ENCODE results near the gene HEMK1.

HEMK1 gene

DNA sequence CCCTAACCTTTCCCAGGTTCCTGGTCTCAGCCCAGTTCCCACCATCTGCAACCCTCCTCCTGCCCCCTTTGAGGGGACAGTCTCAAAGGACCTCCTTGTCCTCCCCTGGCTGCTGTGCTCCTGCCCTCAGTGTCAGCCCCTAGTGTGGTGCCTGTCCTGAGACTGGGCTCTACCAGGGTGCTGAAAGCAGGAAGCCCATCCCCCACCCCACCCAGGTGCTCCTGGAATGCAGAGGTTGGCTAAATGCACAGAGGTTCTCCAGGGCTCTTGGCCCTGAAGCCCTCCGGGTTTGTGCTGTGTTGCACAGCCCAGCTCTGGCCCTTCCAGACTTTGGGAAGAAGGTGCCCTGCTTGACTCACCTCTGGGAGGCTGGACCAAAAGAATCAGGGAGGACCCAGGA lies 23.5 kb upstream of the HEMK1 start:
- no peak for DNase-seq (ENCODE audit: low spot score)

DNA sequence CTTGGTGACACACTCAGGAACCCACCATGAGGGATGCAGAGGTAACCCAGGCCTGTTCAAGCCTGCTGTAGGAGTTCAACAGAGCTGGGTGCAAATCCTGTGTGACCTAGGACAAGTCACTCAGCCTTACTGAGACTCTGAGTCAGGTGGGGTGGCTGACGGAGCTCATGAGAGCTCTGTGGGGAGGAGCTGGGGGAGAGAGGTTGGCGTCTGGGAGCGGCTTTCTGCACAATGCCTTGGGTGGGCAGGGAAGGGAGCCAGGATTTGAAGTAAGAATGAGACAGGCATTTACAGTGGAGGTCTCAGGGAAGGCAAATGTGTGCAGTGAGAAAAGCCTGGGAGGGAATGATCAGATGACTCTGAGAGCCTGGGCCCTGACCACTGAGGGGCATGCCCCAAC lies 20.1 kb upstream of the HEMK1 start:
- no peak for DNase-seq (ENCODE audit: low spot score)

DNA sequence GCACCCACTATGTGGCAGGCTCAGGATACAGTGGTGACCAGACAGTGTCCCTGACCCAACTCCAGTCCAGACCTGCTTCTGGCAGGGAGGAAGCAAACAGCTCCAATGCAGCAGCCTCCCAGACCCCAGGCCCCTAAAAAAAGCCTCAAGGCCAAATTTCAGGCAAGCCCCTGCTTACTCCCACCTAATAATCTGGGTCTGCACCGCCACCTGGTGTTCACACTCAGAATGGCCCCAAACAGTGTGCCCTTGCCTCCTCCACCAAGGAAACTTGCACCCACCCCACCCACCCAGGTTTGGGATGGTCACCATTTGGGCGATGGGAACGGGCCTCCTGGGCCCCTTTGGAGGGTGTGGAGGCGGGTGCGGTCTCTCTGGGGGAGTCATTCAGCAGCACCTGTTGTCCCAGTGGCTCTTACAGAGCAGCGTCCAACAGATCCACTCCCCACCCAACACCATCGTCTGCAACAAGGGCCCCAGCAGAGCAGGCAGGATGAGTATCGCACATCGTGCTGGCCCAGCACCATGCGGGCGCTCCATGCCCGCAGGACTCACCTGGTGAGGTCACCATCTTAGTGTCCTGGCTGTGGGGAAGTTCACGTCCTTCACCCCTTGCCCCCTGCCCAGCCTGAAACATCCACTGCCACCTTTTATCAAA lies 19.1 kb upstream of the HEMK1 start:
- peak; percentile 83 for DNase-seq (ENCODE audit: low spot score)

DNA sequence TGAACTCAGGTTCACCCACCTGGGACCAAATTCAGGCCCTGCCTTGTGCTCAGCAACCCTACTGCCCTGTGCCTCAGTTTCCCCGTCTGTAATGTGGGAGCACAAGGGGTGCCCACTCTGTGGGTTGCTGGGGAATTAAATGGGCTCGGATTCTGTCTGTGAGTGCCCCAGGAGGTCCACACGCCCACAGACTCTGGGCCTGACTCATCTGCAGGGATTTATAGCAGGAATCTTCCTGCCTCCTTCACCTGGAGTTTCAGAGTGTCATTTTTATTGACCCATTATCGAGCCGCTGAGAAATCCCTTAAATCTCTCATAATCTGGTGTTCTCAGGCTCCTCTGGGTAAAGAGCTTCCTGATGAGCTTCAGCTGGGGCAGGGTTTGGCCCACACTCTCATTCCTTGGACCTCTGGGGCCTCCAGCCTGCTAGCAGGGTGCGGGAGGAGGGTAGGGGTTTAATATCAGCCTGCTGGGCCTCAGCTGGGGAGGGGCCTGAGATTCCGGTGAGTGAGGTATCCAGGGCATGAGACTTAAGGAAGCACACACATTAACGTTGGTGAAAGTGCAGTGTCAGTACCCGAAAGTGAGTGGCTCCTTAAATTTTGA lies 18.2 kb upstream of the HEMK1 start:
- no peak for DNase-seq (ENCODE audit: low spot score)

DNA sequence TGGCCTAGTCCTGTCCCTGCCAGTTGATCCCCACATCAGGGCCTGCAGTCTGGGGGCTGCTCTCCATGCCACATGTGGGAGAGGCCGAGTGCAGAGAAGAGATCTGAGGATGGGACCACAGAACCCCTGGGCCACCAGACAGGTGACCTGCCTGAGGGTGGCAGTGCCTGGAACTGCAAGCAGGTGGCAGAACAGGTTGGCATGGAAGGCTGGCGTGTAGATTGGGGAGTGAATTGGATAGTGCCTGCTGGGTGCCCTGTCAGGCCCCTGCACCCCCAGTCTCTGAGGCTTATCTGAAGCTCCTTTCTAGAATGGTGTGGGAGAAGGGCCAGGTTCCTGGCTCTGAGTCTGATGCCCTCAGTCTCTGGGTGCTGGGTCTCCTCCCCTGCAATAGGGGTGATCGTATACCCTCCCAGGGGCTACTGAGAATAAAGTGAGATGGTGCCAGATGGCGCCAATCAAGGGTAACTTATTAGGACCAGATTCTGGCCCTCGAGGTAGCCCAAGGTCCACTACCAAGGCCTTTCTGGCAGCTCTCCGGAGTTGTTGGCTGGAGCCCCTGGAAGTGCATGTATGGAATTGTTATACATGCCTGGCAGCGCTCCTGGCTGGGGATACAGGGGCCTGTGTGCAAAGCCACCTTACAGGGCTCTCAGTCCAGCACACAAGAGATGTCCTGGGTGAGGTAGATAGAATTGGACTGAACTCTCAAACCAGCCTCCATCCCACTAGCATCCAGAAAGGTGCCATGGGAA lies 17.5 kb upstream of the HEMK1 start:
- no peak for DNase-seq (ENCODE audit: low spot score)

DNA sequence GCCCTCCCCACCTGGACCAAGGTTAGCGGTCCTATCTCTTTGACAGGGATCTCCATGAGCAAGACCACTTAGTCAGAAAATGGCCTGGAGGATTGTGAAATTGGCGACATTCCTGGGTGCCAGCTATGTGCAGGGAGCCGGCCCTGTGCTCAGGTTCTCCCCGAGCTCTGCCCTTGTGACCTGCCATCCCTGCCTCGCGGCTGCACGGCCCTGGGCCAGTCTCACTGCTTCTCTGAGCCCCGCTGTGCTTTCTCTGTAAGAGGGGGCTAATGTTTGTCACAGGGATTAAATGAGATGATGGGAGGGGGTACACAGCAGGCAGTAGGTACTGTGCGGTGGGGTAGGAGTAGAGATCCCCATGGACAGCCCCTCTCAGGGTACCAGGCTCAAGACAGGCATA lies 16.7 kb upstream of the HEMK1 start:
- no peak for DNase-seq (ENCODE audit: low spot score)

DNA sequence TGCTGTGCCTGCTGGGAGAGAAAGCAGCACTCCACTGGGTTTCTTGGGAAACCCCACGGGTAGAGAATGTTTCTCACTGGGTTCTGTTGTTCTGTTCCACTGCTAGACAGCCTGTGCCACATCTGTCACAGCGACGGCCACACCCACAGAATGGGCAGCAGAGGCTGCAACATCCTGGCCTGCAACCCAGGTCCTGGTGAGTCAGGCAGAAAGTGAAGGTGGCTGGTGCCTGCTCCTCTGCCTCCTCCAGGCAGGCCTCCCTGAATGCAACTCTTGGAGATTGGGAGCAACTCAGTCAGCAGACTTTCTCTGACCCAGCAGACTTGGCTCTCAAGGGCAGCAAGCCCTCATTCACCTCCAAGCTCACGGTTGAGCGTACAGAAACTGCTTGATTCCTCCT lies 14.8 kb upstream of the HEMK1 start:
- DNase-seq (ENCODE audit: low spot score): no peak

DNA sequence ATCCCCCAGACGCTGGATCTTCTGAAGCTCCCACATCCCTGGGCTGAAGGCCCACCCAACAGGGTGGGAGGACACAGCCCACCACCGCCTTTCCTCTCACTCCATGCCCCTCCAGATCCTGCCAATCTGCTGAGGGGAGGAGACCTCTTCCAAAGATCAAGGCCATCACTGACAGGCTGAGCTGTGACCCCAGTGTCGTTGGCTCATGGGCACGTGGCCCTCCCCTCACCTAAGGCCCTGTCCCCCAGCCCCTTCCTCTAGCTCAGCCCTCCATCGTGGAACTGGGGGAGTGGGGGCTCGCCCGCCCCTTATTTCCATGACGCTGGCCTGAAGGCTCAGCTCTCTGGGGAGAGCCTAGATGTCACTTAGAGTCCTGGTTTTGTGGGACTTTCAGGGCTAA lies 12.2 kb upstream of the HEMK1 start:
- DNase-seq (ENCODE audit: low spot score): no peak

DNA sequence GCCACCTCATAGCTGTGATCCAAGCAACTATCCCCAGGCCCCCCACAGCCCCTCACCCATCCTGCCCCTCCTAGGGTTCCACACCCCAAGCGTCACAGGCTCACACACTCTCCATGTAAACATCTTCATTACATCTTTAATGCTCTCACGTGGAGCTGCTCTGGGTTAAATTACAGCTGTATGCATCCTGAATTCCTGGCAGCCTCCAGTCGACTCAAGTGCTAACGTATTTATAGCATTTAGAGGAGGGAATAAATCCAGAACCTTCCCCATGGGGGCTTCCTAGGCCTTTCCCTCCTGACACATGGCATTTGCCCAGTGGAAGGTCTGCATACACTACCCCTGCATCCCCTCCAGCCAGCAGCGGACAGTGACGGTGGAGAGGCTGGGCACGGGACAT lies 11.4 kb upstream of the HEMK1 start:
- no peak for DNase-seq (ENCODE audit: low spot score)

DNA sequence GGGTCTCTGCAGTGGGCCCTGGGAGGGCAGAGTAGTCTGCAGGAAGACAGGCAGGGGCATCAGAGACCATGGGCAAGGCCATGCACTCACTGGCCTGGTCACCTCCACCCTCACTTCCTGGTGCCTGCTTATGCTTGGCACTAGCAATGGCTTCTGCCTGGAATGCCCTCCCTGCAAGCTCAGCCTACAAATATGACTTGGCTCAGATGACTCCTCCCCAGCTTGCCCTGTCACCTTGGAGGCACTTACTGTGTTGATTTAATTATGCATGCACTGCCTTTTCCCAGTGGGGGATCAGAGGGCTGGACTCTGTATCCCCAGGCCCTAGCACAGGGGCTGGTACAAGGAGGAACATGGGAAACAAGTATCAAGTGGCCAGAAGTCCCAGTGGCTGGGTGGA lies 9.6 kb upstream of the HEMK1 start:
- no peak for DNase-seq (ENCODE audit: low spot score)

DNA sequence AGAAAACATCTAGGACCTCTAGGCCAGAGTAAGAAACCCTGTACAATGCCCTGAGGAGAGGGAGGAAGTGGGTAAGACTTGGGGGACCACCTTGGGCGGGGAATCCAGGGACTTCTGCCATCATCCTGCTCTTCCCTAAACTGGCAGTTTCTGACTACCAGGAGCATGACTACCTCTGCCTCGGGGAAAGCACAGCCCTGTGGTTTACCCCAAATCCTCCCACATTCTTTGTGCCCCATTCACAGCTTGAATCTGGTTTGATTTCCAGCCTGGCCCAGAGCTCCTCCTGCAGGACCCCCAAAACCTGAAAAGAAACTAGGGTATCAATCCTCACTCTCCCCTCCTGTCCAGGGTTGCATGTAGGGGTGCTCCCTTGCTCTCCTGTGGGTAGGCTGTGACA lies 6.5 kb upstream of the HEMK1 start:
- no peak for DNase-seq (ENCODE audit: low spot score)

DNA sequence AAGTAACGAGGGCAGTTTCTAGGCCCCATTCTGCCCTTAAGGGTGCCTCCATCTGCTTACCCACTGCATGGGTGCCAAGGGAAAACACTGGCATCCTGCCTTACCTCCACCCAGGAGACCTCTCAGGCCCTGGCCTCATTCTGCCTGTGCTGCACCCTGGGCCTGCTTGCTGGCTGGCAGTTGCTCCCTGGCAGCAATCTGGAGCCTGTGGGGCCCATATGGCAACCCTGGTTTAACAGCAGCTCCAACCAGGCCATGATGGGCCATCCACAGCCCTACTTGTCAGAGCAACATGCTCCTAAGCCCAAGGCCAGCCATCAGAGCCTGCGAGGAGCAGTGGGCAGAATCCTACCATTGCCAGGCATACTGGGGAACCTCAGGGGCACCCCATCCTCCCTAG lies 5.5 kb upstream of the HEMK1 start:
- DNase-seq (ENCODE audit: low spot score): no peak

DNA sequence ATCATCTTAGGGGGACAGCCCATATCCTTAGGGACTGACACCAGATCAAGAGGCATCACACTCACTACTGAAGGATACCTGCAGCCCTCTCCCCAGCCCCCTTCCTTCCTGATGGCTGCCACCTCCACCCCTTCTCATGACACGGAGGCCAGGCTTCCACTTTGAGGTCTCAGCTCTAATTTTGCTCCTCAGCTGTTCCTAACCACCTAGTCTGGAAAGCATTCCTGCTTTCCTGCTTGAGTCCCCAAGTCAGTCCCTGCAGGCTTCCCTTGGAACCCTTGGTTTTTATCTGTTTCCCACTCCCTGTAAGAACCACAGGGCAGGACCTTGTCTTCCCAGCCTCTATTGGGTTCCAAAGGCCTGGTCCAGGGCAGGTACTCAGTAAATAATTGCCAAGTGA lies 5.0 kb upstream of the HEMK1 start:
- DNase-seq (ENCODE audit: low spot score): no peak

DNA sequence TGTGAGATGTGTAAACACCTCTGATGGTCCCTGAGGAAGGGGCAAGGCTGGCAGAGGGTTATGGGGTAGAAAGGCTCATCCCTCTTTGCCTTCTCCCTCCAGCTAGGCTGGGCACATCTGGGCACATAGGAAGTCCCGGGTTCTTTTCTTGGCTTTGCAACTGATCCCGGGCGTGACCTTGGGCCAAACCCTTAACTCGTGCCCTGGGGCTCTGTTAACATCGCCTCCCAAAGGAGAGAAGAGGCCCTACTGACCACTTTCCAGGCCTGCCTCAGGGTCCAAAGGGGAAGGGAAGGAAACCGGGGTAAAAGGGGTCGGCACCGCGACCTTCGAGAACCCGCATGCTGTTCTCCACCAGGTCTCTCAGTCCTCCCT lies 2.3 kb upstream of the HEMK1 start:
- no peak for DNase-seq (ENCODE audit: low spot score)

DNA sequence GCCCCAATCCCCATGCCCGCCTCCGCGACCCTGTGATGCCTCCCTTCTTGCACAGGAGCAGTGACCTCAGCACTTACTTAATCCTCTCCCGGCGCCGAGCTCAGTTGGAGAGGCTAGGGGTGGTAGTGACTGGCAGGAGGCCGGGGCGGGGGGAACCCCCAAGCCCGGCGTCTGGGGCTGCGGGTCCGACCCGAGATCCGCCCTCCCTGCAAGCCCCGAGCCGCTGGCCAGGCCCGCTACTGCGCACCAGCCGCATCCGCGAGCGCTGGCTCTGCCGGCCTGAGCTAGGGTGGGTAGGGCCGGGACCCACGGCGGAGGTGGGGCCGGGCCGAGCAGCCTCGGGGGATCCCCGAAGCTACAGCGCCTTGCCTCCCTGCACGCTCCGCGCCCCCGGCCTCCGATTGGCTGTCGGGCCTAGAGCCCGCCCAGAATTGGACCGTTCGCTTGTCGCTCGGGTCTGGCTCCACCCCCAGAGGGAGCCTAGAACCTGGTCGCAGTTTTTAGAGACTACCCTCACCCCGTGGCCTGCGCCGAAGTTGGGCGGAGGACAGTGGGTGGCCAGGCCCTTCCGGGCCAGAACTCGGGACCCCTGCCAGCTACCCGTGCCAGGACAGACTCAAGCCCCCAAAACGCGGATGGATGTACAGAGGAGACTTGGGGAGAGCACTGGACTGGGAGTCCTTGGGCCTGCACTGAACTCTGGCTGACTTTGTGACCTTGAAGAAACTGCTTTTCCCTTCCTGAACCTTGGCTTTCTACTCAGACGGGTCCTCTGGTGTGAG lies 1.7 kb upstream of the HEMK1 start, which contains the start of gene C3orf18:
C3orf18 (minus strand) TSS at position 362 of the 782 bp plus-strand sequence. CDS start 2,048 bp downstream, outside the sequence.
- peak; percentile 91 for DNase-seq (ENCODE audit: low spot score)

DNA sequence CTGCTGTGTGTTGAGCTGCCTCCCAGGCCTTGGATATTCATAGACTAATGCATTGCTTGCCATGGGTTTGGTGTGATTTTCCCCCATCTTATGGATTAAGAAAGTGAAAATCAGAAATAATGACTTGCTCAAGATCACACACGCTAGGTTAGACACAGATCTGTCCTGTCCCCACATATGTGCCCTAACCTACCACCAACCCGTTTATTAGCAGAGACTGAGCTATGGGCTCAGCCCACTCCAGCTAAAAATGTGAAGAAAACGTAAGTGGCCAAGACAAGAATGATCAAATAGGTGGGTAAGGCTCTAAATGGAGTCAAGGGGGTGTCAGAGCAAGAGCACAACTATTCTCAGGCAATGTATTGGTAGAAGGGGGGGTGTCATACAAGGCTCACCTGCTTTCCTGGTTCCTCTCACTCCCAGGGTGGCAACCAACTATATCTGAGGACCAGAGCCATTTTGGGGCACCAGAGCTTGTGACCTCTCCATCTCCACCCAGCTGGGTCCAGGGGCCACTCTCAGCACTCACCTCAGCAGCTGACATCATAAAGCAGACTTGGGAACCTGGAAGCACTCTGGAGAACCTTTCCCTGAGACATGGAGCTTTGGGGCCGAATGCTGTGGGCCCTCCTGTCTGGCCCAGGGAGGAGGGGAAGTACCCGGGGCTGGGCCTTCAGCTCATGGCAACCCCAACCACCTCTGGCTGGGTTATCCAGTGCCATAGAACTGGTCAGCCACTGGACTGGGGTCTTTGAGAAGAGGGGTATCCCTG lies 1.4 kb downstream of the HEMK1 start:
- DNase-seq (ENCODE audit: low spot score): no peak

DNA sequence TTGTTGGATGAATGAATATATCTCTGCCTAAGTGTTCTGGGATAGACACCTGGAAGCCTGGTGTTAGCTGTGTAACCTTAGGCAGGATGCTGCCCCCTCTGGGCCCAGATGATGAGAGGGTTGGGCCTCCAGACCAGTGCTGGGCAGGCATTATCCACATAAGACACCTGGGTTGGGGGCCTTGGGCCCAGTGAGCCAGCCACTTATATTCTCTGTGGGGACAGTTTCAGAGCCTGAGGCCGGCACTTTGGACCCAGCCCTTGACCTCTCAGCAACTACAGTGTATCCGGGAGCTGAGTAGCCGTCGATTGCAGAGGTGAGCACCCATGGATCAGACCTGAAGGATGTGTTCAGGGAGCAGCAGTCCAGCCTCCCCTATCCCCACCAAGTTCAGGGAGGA lies 2.2 kb downstream of the HEMK1 start:
- no peak for DNase-seq (ENCODE audit: low spot score)

DNA sequence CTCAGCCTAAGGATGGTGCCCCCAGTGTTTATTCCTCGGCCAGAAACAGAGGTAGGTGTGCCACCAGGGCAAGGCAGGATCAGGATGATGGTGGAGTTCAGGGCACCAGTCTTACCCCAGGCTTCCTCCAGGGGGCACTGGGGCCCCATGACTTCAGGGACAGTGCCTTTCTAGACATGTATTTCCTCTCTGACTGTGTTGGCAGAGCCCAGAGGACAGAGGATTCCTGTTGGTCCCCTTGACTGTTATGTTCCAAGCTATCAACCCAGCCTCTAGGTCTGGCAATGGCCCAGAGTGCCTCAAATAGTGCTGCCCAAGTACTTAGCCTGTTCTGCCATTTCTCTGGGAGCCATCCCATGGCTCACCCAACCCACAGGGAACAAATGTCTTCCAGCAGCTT lies 2.8 kb downstream of the HEMK1 start:
- DNase-seq (ENCODE audit: low spot score): peak; percentile 76

DNA sequence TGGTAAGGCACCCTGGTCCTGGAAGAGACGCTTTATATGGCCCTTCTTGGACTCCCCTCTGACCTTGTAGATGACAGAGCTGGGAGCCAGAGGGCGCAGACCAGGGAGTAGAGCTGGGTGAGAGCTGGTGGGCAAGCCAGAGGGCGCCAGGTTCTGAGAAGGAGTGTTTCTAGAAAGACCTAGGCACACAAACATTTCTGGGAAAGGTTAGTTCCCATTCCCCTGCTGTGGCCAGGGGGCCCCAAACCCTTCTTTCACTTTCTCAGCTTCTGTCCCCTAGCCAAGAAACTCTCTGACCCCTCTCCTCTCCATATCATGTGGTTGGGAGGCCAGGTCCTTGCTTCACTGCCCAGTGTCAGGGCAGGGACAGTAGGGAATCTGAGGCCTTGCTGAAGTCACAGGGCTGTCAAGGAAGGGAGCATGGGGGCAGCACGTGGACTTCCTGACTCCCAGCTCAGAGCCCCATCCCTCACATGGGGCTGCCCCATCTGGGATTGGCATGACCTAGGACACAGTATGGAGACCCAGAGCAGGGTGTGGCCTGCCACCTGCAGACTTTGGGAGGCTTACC lies 3.6 kb downstream of the HEMK1 start:
- no peak for DNase-seq (ENCODE audit: low spot score)

DNA sequence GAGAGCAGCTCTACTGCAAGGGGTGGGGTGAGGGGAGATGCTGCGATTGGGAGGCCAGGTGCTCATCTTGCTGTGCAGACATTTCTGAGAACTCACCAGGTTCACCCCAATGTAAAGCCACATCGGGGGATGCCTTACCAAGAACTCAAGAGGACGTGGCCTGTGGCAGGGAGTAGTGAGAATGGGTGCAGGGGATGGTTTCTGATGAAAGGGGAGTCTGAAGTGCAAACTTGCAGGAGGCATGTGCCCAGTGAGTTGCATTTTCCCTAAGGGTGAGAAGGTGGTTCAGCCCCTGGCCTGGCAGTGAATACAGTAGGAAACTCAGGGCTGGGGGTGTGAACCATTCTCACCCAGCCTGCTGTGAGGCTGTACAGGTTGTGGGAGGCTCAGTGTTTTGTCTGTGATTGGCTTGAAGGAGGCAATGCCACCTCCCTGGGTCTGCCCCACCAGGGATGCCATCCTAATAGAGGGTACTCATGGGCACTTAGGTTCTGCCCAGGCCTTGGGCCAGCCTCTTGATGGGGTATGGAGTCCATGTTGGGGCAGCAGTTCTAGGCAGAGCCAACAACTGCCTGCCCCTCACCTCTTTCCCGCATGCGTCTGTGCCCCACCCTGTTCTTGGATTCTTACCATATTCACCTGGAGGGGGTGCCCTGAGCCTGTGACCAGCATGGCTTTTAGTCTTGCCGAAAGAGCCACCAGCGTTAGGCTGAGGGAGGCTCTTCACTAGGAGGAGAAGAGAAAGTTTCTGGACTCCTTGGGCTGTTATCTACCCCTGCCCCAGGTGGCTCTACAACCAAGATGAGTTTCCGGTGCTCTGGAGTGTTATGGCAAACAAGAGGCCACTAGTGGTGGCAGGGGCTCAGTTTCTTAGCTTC lies 4.5 kb downstream of the HEMK1 start:
- no peak for DNase-seq (ENCODE audit: low spot score)

DNA sequence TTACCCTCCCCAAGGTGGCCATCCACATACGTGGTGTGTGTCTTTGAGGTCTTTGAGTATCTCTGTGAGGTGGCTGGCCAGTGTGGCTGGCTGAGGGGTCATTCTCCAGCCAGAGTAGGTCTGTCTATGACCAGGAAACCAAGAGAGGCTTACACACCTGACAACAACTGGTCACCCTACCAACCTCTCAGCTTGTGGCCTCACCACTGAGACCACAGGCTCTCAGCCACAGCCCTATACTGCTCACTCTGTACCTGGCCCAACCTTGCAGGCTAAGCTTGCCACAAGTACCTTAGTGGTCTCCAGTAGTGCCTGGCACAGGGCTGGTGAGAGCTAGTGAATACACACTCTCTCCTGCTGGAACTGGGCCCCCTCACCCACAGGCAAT lies 5.1 kb downstream of the HEMK1 start:
- no peak for DNase-seq (ENCODE audit: low spot score)

All from ecto neural progenitor cell (in vitro differentiated cells).